Liver (tissue), 3 donors: ENCODE results near the gene DIS3L2.

ENCODE experiments used
- HNF4A ChIP-seq, 2 donors: conservative IDR thresholded peaks; 2 replicates each; pipeline ENCODE4 v1.6.1; 2016; ENCODE audit warnings: antibody characterized with exemption in 2 of 2, mild to moderate bottlenecking in 2 of 2
- TAF1 ChIP-seq: conservative IDR thresholded peaks from 2 replicates; pipeline ENCODE4 v1.6.1; 2016; ENCODE audit warnings: antibody characterized with exemption, mild to moderate bottlenecking
- TF ChIP-seq, protein P1 (sequence below): fragments of 150-350 bp; IDR thresholded peaks from 2 replicates; pipeline ENCODE4 v1.5.1; 2017; ENCODE audit warnings: improper control_type of control experiment, low read depth, low read length; ENCODE audit not compliant: missing input control
- donor health status: healthy.
- donor health status: healthy.

DNA sequence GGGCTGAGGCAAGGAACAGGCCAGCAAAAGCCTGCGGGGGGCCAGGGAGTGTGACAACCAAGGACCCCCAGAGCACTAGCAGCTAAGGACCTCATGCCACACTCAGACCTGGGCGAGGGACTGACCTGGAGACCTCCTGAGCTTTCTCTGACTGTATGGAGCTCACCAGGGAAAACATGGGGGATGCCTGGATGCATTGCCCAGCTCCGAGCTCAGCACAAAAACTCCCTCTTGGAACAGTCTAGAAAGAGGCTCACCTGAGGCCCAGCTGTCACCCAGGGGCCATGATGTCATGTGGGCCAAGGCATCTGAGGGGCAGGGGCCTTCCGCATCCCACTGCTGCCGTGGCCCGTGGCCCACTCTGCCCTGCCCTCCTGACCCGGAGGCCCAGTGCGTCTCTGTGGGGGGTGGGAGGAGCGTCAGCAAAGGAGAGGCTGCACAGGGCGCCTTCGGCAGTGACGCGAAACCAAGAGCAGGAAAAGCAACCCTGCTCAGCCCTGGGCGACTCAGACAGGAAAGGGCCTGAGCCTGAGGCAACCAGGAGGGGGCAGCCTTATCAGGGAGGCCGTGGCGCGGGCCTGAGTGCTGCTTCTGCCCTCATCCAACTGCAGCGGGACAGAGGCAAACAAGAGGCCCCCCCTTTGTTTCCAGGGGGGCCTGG is 359.8 kb downstream of the DIS3L2 start:
- TF ChIP-seq, protein P1, sequence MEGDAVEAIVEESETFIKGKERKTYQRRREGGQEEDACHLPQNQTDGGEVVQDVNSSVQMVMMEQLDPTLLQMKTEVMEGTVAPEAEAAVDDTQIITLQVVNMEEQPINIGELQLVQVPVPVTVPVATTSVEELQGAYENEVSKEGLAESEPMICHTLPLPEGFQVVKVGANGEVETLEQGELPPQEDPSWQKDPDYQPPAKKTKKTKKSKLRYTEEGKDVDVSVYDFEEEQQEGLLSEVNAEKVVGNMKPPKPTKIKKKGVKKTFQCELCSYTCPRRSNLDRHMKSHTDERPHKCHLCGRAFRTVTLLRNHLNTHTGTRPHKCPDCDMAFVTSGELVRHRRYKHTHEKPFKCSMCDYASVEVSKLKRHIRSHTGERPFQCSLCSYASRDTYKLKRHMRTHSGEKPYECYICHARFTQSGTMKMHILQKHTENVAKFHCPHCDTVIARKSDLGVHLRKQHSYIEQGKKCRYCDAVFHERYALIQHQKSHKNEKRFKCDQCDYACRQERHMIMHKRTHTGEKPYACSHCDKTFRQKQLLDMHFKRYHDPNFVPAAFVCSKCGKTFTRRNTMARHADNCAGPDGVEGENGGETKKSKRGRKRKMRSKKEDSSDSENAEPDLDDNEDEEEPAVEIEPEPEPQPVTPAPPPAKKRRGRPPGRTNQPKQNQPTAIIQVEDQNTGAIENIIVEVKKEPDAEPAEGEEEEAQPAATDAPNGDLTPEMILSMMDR: no peak
- TF ChIP-seq TAF1: no peak
- TF ChIP-seq HNF4A (conservative IDR thresholded peaks at IDR 0.05): no peak
